H1 (cell line): ENCODE measurements around the gene MPEG1. TPM values are rescaled to one million over a fixed set of nuclear protein-coding genes. Genes with fewer than 3 reads are reported as not detected.

Experiments
- EZH2 ChIP-seq: fragments of 200-600 bp; sonication (generic); IDR thresholded peaks from 2 replicates; pipeline ENCODE4 v1.7.1; 2012; ENCODE audit warnings: low read depth, mild to moderate bottlenecking, moderate library complexity, low read length, inconsistent platforms; ENCODE audit not compliant: severe bottlenecking
- RAD21 ChIP-seq, 2 experiments: IDR thresholded peaks in 1 of 2; conservative IDR thresholded peaks in 1 of 2; 2 replicates each; pipeline ENCODE4 v1.6.1; 2011; ENCODE audit warnings: low read depth in 2 of 2, low read length in 2 of 2, improper control_type of control experiment in 1 of 2, inconsistent platforms in 1 of 2, mild to moderate bottlenecking in 1 of 2, moderate library complexity in 1 of 2
- polyA plus RNA-seq, 7 experiments: library from polyadenylated mRNA; depleted of rRNA in 3 of 7; stranded (reverse) in 5 of 7; unstranded in 2 of 7; fragments of >200 nt in 5 of 7; fragments of 200-250 nt in 2 of 7; gene quantifications; 1 replicate in 5 of 7; 2 replicates in 1 of 7; 4 replicates in 1 of 7; pipeline versions ENCODE4 v1.2.1 to v1.2.3, GENCODE V29; 2011 to 2013; ENCODE audit warnings: missing spikeins in 2 of 7, mixed read lengths in 2 of 7
- total RNA-seq: library from RNA; stranded (reverse); fragmentation: NEBNext Ultra II Directional; extraction: Animal tissue kit (Norgen Biotek cat#: 25700); gene quantifications from 2 replicates; pipeline ENCODE4 v1.2.1, GENCODE V29; 2021
- TF ChIP-seq, protein P1 (sequence below), 3 experiments: IDR thresholded peaks; 1 replicate in 2 of 3; 2 replicates in 1 of 3; pipeline versions ENCODE4 v1.5.1 to v1.6.1; 2011; ENCODE audit warnings: low read length in 3 of 3, mild to moderate bottlenecking in 3 of 3, inconsistent platforms in 2 of 3, low read depth in 1 of 3, moderate library complexity in 1 of 3; ENCODE audit not compliant: insufficient read depth in 1 of 3; ENCODE audit errors: control extremely low read depth in 1 of 3

MPEG1 gene
- total and polyA plus RNA-seq, 2 of the 8 experiments (the other 6 are each of a cell fraction or from before 2014, with no cell fraction given) = not detected

DNA sequence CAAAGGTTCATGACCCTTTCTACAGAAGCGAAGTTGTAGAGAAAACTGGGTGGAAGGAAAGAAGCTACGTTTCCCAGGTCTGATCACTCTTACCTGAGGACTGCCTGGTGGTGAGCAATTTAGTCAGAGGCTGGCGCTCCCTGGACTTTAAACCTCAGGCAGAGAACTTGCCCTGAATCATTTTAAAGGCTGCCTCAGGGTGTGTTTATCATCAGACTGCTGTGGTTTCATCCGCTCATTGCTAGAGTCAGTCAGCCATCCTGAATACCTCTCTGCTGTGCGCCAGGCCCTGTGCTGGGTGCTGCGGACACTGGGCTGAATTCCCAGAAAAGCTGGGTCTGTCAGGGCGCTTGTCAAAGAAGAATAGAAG lies 38.1 kb downstream of the MPEG1 start (continued):
- TF ChIP-seq, protein P1, sequence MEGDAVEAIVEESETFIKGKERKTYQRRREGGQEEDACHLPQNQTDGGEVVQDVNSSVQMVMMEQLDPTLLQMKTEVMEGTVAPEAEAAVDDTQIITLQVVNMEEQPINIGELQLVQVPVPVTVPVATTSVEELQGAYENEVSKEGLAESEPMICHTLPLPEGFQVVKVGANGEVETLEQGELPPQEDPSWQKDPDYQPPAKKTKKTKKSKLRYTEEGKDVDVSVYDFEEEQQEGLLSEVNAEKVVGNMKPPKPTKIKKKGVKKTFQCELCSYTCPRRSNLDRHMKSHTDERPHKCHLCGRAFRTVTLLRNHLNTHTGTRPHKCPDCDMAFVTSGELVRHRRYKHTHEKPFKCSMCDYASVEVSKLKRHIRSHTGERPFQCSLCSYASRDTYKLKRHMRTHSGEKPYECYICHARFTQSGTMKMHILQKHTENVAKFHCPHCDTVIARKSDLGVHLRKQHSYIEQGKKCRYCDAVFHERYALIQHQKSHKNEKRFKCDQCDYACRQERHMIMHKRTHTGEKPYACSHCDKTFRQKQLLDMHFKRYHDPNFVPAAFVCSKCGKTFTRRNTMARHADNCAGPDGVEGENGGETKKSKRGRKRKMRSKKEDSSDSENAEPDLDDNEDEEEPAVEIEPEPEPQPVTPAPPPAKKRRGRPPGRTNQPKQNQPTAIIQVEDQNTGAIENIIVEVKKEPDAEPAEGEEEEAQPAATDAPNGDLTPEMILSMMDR (IDR thresholded peaks at IDR 0.05; ENCODE audit: control extremely low read depth in 1 of 3, insufficient read depth in 1 of 3, low read depth in 1 of 3, low read length in 3 of 3) = no peak
- TF ChIP-seq RAD21 (IDR thresholded peaks at IDR 0.05 in 1 of 2, conservative IDR thresholded peaks at IDR 0.05 in 1 of 2; ENCODE audit: low read depth in 2 of 2, low read length in 2 of 2) (no peak), EZH2 (no peak)
